Lung (tissue), 12 donors: ENCODE results near the gene TEX55. TPM values are rescaled to one million over a fixed set of nuclear protein-coding genes. Genes with fewer than 3 reads are reported as not detected.

ENCODE experiments used
- ATAC-seq: fragments of 200-7000 bp; cut with Tn5 transposase; one replicate; pipeline ENCODE4 v1.9.1; 2020; ENCODE audit warnings: moderate number of reproducible peaks; ENCODE audit not compliant: insufficient read depth, low FRiP score
- DNase-seq, 3 donors: peaks; one replicate each; pipeline ENCODE4 v3.0.0-alpha.2; 2013 to 2017
- H3K27ac ChIP-seq, 2 donors: one replicate each; pipeline ENCODE4 v1.5.1; 2013; ENCODE audit warnings: mild to moderate bottlenecking in 2 of 2, moderate library complexity in 2 of 2, control low read depth in 1 of 2, inconsistent platforms in 1 of 2, low read depth in 1 of 2, low read length in 1 of 2
- H3K27me3 ChIP-seq, 3 donors: one replicate each; pipeline ENCODE4 v1.5.1; 2013; ENCODE audit warnings: low read length in 2 of 3; ENCODE audit not compliant: control insufficient read depth in 3 of 3, insufficient read depth in 3 of 3
- H3K36me3 ChIP-seq, 4 donors: one replicate each; pipeline ENCODE4 v1.5.1; 2013; ENCODE audit warnings: low read length in 4 of 4, mild to moderate bottlenecking in 1 of 4, moderate library complexity in 1 of 4; ENCODE audit not compliant: control insufficient read depth in 4 of 4, insufficient read depth in 4 of 4
- H3K4me1 ChIP-seq, 5 donors: one replicate each; pipeline ENCODE4 v1.5.1; 2013; ENCODE audit warnings: low read length in 5 of 5, mild to moderate bottlenecking in 2 of 5, moderate library complexity in 1 of 5; ENCODE audit not compliant: control insufficient read depth in 5 of 5, insufficient read depth in 5 of 5
- H3K4me3 ChIP-seq: one replicate; pipeline ENCODE4 v1.5.1; 2013; ENCODE audit warnings: mild to moderate bottlenecking, control low read depth, moderate library complexity
- H3K9ac ChIP-seq, 2 donors: one replicate each; pipeline ENCODE4 v1.5.1; 2013; ENCODE audit warnings: low read length in 2 of 2, control low read depth in 1 of 2; ENCODE audit not compliant: insufficient read depth in 1 of 2
- H3K9me3 ChIP-seq, 4 donors: one replicate each; pipeline ENCODE4 v1.5.1; 2013; ENCODE audit warnings: low read length in 3 of 4, mild to moderate bottlenecking in 1 of 4, moderate library complexity in 1 of 4; ENCODE audit not compliant: control insufficient read depth in 4 of 4, insufficient read depth in 3 of 4
- CTCF ChIP-seq: IDR thresholded peaks from 2 replicates; pipeline ENCODE4 v1.5.1; 2012; ENCODE audit warnings: mild to moderate bottlenecking; ENCODE audit errors: control extremely low read depth, extremely low read depth
- WGBS, 2 donors: extraction: QIAGEN DNeasy Blood & Tissue Kit; methylation state at CpG; one replicate each; pipeline ENCODE4 v1.1.7; 2013; 5-methylcytosine and 5-hydroxymethylcytosine counted together
- polyA plus RNA-seq, 2 donors: library from polyadenylated mRNA; stranded (reverse); fragments of 200-250 nt; gene quantifications; one replicate each; pipeline ENCODE4 v1.2.1, GENCODE V29; 2013
- total RNA-seq, 2 donors: library from RNA; depleted of rRNA in 1 of 2; stranded (reverse); fragments of >200 nt in 1 of 2; gene quantifications; one replicate each; pipeline ENCODE4 v1.2.1, GENCODE V29; 2014 to 2021
- donor health status: control.
- donor health status: control.
- donor health status: Bipolar disorder and iron deficiency.
- donor health status: healthy.
- donor health status: DM: yes; HTN: yes; CAD: no.

Gene TEX55
- total and polyA plus RNA-seq, 4 donors: 0.06 TPM; not detected in 3

DNA sequence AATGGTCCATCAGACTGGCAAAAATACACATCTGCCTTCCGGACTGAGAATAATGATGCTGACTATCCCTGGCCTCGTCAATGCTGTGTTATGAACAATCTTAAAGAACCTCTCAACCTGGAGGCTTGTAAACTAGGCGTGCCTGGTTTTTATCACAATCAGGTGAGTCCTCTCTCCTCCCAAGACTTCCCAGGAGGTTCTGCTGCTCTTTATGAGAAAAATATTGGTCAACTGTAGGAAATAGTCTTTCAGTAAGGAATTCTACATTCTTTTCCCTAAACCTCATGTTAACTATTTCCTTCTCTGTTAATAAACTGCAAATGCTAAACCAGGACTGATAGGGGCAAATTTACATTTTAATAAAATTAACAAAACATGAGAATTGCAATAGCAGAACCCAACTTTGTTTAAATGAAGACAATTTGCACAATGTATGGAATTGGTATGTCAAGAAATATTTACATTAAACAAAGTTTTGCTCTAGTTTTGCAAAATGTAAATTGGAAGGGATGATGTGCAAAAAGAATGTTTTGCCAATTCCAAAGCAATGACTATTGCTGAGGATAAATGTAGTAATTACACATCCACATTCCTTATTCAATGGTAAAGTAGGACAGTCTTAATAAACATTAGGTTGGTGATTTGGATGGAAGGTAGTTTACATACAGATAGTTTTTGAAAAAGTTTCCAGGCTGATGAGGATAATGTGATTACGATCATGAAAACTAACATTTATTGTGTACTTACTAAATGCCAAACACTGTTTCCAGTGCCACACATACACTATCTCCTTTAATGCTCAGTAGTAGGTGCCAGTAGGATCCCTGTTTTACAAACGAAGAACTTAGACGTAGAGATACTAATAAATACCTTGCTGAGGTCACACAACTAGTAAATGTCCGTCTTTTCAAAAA is 48.5 kb downstream of the TEX55 start:
- no peaks in the 10 kb centered on the region for H3K4me1 ChIP-seq
- no peak overlapping the region for H3K4me3 ChIP-seq
- no peaks in the 10 kb centered on the region for H3K36me3 ChIP-seq
- 88 to 90% methylated on average over 7 of the region's 7 CpGs for WGBS, 2 donors
- H3K27ac ChIP-seq: no peak overlapping the region
- no peak overlapping the region for H3K9ac ChIP-seq
- H3K27me3 ChIP-seq: no peaks in the 10 kb centered on the region
- ATAC-seq: no peak
- no peak for DNase-seq
- H3K9me3 ChIP-seq: no peaks in the 10 kb centered on the region
- TF ChIP-seq CTCF: no peak

DNA sequence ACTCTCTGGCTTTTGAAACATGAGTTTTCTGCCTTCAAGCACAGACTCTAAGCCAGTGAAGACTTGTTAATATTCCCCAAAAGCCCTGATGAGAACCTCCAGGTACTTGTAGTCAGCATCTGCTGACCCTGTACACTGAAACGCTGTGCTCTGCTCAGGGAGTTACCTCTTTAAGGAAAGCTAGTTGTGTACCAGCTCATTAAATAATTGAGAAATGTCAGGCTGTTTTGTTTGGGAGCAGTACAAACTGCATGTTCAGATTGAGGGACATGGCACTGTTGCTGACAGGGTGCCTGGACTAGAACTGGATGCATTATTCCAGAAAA is 49.1 kb downstream of the TEX55 start:
- Histone ChIP-seq H3K36me3 (no peaks in the 10 kb centered on the region), H3K9me3 (no peaks in the 10 kb centered on the region), H3K4me1 (no peaks in the 10 kb centered on the region), H3K4me3 (no peak overlapping the region), H3K27ac (no peak overlapping the region), H3K9ac (no peak overlapping the region), H3K27me3 (no peaks in the 10 kb centered on the region)
- WGBS, 2 donors: 79 to 91% methylated on average over 1 of the region's 1 CpG
- no peak for ATAC-seq
- no peak for TF ChIP-seq CTCF
- DNase-seq: no peak

- DNase-seq: no peak
- 81 to 96% methylated on average over 1 of the region's 1 CpG for WGBS, 2 donors
- H3K9ac ChIP-seq: no peak overlapping the region
- no peaks in the 10 kb centered on the region for H3K36me3 ChIP-seq
- no peak overlapping the region for H3K27ac ChIP-seq
- ATAC-seq: no peak
- H3K9me3 ChIP-seq: no peaks in the 10 kb centered on the region
- no peaks in the 10 kb centered on the region for H3K4me1 ChIP-seq
- H3K27me3 ChIP-seq: no peaks in the 10 kb centered on the region
- H3K4me3 ChIP-seq: no peak overlapping the region
- no peak for TF ChIP-seq CTCF
Observed at GRCh38 chr3:119195911-119196310, 49.9 kb downstream of the TEX55 start.

Other genes starting within 250 kb of the TEX55 start
- gene IGSF11, start 111.3 kb upstream of the TEX55 start, total RNA-seq: under 1 TPM; 0.77 to 0.94 TPM
- under 1 TPM; 0.07 to 0.14 TPM for gene IGSF11, start 111.3 kb upstream of the TEX55 start, polyA plus RNA-seq
- under 1 TPM; 0.21 to 0.60 TPM for gene UPK1B, start 27.4 kb downstream of the TEX55 start, total RNA-seq
- 1 to 10 TPM in 1 of 2 donors, under 1 TPM in 1; 0.52 to 2.1 TPM for gene UPK1B, start 27.4 kb downstream of the TEX55 start, polyA plus RNA-seq
- 10 to 100 TPM; 13.5 to 23.2 TPM for gene B4GALT4, start 94.7 kb downstream of the TEX55 start, total RNA-seq
- 10 to 100 TPM in 1 of 2 donors, 1 to 10 TPM in 1; 7.5 to 18.1 TPM for gene B4GALT4, start 94.7 kb downstream of the TEX55 start, polyA plus RNA-seq
- gene ARHGAP31, start 148.2 kb downstream of the TEX55 start, total RNA-seq: 10 to 100 TPM; 45.8 to 58.5 TPM
- 10 to 100 TPM; 11.6 to 17.5 TPM for gene ARHGAP31, start 148.2 kb downstream of the TEX55 start, polyA plus RNA-seq